ENCODE measurements around the gene TRIM2. TPM values are rescaled to one million over a fixed set of nuclear protein-coding genes. Genes with fewer than 3 reads are reported as not detected.
A peak's percentile ranks its signal among the peaks of the same experiment; 100 is the strongest.

TRIM2 gene
- total RNA-seq, result 47.3 to 50.1 TPM (median 48.8 TPM) in 3 replicates

GRCh38 chr4:153204247-153204671 lies at the start of gene TRIM2:
TSS of gene TRIM2 (plus strand) at chr4:153204443. CDS start at chr4:153204531, 88 bp downstream.
- H3K27ac Mint-ChIP-seq, result peak within 1 kb of the TSS; percentile 92
- H3K4me3 Mint-ChIP-seq, result peak within 1 kb of the TSS; percentile 66
- TF ChIP-seq CTCF (IDR thresholded peaks at IDR 0.05; ENCODE audit: unreplicated experiment), result no peak
- DNase-seq (ENCODE audit: low spot score in 2 of 2, unreplicated experiment in 2 of 2), result peak; percentile 40 to 67
- H3K36me3 Mint-ChIP-seq, result no peaks in the 10 kb centered on the region
- no peaks in the 10 kb centered on the region for H3K9me3 Mint-ChIP-seq
- H3K27me3 Mint-ChIP-seq (ENCODE audit: low read depth), result no peaks in the 10 kb centered on the region
- H3K4me1 Mint-ChIP-seq, result peaks cover 36% of the 10 kb centered on the region

- Mint-ChIP-seq H3K27me3 (ENCODE audit: low read depth) (peaks cover 11% of the 10 kb centered on the region), H3K9me3 (no peaks in the 10 kb centered on the region), H3K4me1 (peaks cover 34% of the 10 kb centered on the region), H3K36me3 (no peaks in the 10 kb centered on the region), H3K27ac (no peak overlapping the region), H3K4me3 (no peak overlapping the region)
- DNase-seq (ENCODE audit: low spot score in 2 of 2, unreplicated experiment in 2 of 2), result no peak
- TF ChIP-seq CTCF (IDR thresholded peaks at IDR 0.05; ENCODE audit: unreplicated experiment), result no peak
Observed at GRCh38 chr4:153155686-153156085, 48.6 kb upstream of the TRIM2 start.

GRCh38 chr4:153156263-153156662 lies 48.0 kb upstream of the TRIM2 start:
- no peak for TF ChIP-seq CTCF (IDR thresholded peaks at IDR 0.05; ENCODE audit: unreplicated experiment)
- no peak for DNase-seq (ENCODE audit: low spot score in 2 of 2, unreplicated experiment in 2 of 2)
- H3K36me3 Mint-ChIP-seq, result no peaks in the 10 kb centered on the region
- H3K4me1 Mint-ChIP-seq, result peaks cover 34% of the 10 kb centered on the region
- H3K27me3 Mint-ChIP-seq (ENCODE audit: low read depth), result peaks cover 11% of the 10 kb centered on the region
- H3K9me3 Mint-ChIP-seq, result no peaks in the 10 kb centered on the region
- H3K4me3 Mint-ChIP-seq, result no peak overlapping the region
- H3K27ac Mint-ChIP-seq, result no peak overlapping the region

- DNase-seq (ENCODE audit: low spot score in 2 of 2, unreplicated experiment in 2 of 2), result no peak
- Mint-ChIP-seq H3K27ac (no peak overlapping the region), H3K4me3 (no peak overlapping the region), H3K9me3 (no peaks in the 10 kb centered on the region), H3K27me3 (ENCODE audit: low read depth) (peaks cover 11% of the 10 kb centered on the region), H3K36me3 (no peaks in the 10 kb centered on the region), H3K4me1 (peaks cover 31% of the 10 kb centered on the region)
- no peak for TF ChIP-seq CTCF (IDR thresholded peaks at IDR 0.05; ENCODE audit: unreplicated experiment)
Observed at GRCh38 chr4:153156721-153157120, 47.5 kb upstream of the TRIM2 start.

- Mint-ChIP-seq H3K9me3 (peaks cover 6% of the 10 kb centered on the region), H3K4me3 (no peak overlapping the region), H3K27me3 (ENCODE audit: low read depth) (peaks cover 11% of the 10 kb centered on the region), H3K36me3 (no peaks in the 10 kb centered on the region), H3K27ac (no peak overlapping the region), H3K4me1 (peaks cover 17% of the 10 kb centered on the region)
- DNase-seq (ENCODE audit: low spot score in 2 of 2, unreplicated experiment in 2 of 2), result no peak
- peak; percentile 21 for TF ChIP-seq CTCF (IDR thresholded peaks at IDR 0.05; ENCODE audit: unreplicated experiment)
Observed at GRCh38 chr4:153159016-153159415, 45.2 kb upstream of the TRIM2 start.

- Mint-ChIP-seq H3K36me3 (no peaks in the 10 kb centered on the region), H3K27ac (no peak overlapping the region), H3K27me3 (ENCODE audit: low read depth) (peaks cover 11% of the 10 kb centered on the region), H3K4me3 (no peak overlapping the region), H3K4me1 (peaks cover 13% of the 10 kb centered on the region), H3K9me3 (peaks cover 10% of the 10 kb centered on the region)
- DNase-seq (ENCODE audit: low spot score in 2 of 2, unreplicated experiment in 2 of 2), result no peak
- no peak for TF ChIP-seq CTCF (IDR thresholded peaks at IDR 0.05; ENCODE audit: unreplicated experiment)
Observed at GRCh38 chr4:153159728-153160221, 44.5 kb upstream of the TRIM2 start.

Data from mesothelial cell of epicardium (in vitro differentiated cells).